Measurements from ENCODE around the gene GNAI2. TPM values are rescaled to one million over a fixed set of nuclear protein-coding genes. Genes with fewer than 3 reads are reported as not detected.
"Not testable (repeated sequence)": the region's sequence is repeated elsewhere in the genome, so short reads cannot be mapped to it uniquely, and the experiment has no call there.

Gene GNAI2
- total RNA-seq, 2 experiments from 2014 or later: 238 to 242 TPM

GRCh38 chr3:50227390-50228183 is 8.4 kb upstream of the GNAI2 start:
- ChIA-PET POLR2A (interaction anchor here (0.9 to 3.4 kb wide), 17 partner anchors 9 to 123 kb away, joined by 3 to 21 read pairs (median 4); partner anchors contain the start of genes CYB561D2, GNAI2, GNAT1 and NPRL2), CTCF (interaction anchor here (0.6 to 14.8 kb wide), 22 partner anchors 9 to 389 kb away, joined by 3 to 239 read pairs (median 5); partner anchors contain the start of genes GNAI2, GNAT1, HYAL3 and LSMEM2)
- no peaks in the 10 kb centered on the region for H3K36me3 Mint-ChIP-seq (ENCODE audit: low read depth)
- peak overlapping the region; percentile 94 for H3K27ac Mint-ChIP-seq
- DNase-seq (peak; percentile 91), ATAC-seq (peak; percentile 84)
- peak overlapping the region; percentile 96 for H3K4me3 Mint-ChIP-seq
- no peaks in the 10 kb centered on the region for H3K9me3 Mint-ChIP-seq
- intact Hi-C loops (cut with micrococcal nuclease): loop anchor here (2.0 kb wide), 3 partner anchors 19 to 45 kb away; no protein-coding TSS in a partner anchor
- peak; percentile 97 for TF ChIP-seq CTCF (IDR thresholded peaks at IDR 0.05)
- peaks cover 4% of the 10 kb centered on the region for H3K27me3 Mint-ChIP-seq
- peaks cover 23% of the 10 kb centered on the region for H3K4me1 Mint-ChIP-seq (ENCODE audit: low read depth)

- DNase-seq; H3K27me3 Mint-ChIP-seq; H3K9me3 Mint-ChIP-seq; H3K36me3 Mint-ChIP-seq (ENCODE audit: low read depth); intact Hi-C loops (cut with micrococcal nuclease); ATAC-seq: not testable (repeated sequence)
- H3K4me1 Mint-ChIP-seq (ENCODE audit: low read depth): peaks cover 23% of the 10 kb centered on the region
- H3K4me3 Mint-ChIP-seq: peak overlapping the region; percentile 96
- ChIA-PET CTCF (interaction anchor here (0.7 to 14.8 kb wide), 10 partner anchors 8 to 93 kb away, joined by 3 to 239 read pairs (median 19); partner anchors contain the start of genes GNAI2, GNAT1, HYAL3 and NAA80), POLR2A (interaction anchor here (0.8 to 3.4 kb wide), 15 partner anchors 9 to 122 kb away, joined by 3 to 21 read pairs (median 4); partner anchors contain the start of genes CYB561D2, GNAI2 and NPRL2)
- peak overlapping the region; percentile 94 for H3K27ac Mint-ChIP-seq
Measured at GRCh38 chr3:50228184-50228763, 7.7 kb upstream of the GNAI2 start.

- POLR2A ChIA-PET: interaction anchor here (0.8 to 3.4 kb wide), 9 partner anchors 12 to 121 kb away, joined by 3 to 11 read pairs (median 4); partner anchors contain the start of genes CYB561D2 and NPRL2
- Mint-ChIP-seq H3K36me3 (ENCODE audit: low read depth) (no peaks in the 10 kb centered on the region), H3K27ac (peak overlapping the region; percentile 10), H3K4me3 (no peak overlapping the region), H3K27me3 (peaks cover 1% of the 10 kb centered on the region), H3K9me3 (no peaks in the 10 kb centered on the region), H3K4me1 (ENCODE audit: low read depth) (peaks cover 26% of the 10 kb centered on the region)
- no peak for TF ChIP-seq CTCF (IDR thresholded peaks at IDR 0.05)
- ATAC-seq (no peak), DNase-seq (no peak)
- CTCF ChIA-PET: interaction anchor here (1.6 to 14.8 kb wide), 6 partner anchors 7 to 70 kb away, joined by 3 to 239 read pairs (median 66); partner anchors contain the start of genes GNAI2, GNAT1, HYAL3 and NAA80
- intact Hi-C loops (cut with micrococcal nuclease): no loop called here
Measured at GRCh38 chr3:50229490-50229889, 6.5 kb upstream of the GNAI2 start.

GRCh38 chr3:50230104-50230793 is 5.8 kb upstream of the GNAI2 start:
- POLR2A ChIA-PET: interaction anchor here (1.1 to 1.9 kb wide), 6 partner anchors 10 to 52 kb away, joined by 3 to 6 read pairs (median 4); partner anchors contain the start of gene LSMEM2
- intact Hi-C loops (cut with micrococcal nuclease): no loop called here
- no peaks in the 10 kb centered on the region for H3K36me3 Mint-ChIP-seq (ENCODE audit: low read depth)

More at GRCh38 chr3:50230104-50230793, 5.8 kb upstream of the GNAI2 start:
- no peaks in the 10 kb centered on the region for H3K9me3 Mint-ChIP-seq
- no peak for DNase-seq
- no peak for ATAC-seq
- H3K27ac Mint-ChIP-seq: no peak overlapping the region
- H3K4me1 Mint-ChIP-seq (ENCODE audit: low read depth): peaks cover 24% of the 10 kb centered on the region
- CTCF ChIA-PET: interaction anchor here (1.4 to 14.8 kb wide), 6 partner anchors 13 to 45 kb away, joined by 4 to 239 read pairs (median 51); partner anchors contain the start of gene GNAT1
- TF ChIP-seq CTCF (IDR thresholded peaks at IDR 0.05): no peak
- no peak overlapping the region for H3K4me3 Mint-ChIP-seq
- peaks cover 1% of the 10 kb centered on the region for H3K27me3 Mint-ChIP-seq
